K562 (cell line): ENCODE data around the gene PPAN. TPM values are rescaled to one million over a fixed set of nuclear protein-coding genes. Genes with fewer than 3 reads are reported as not detected.

ENCODE experiments used
- BCOR ChIP-seq: fragments of 450-650 bp; IDR thresholded peaks from 2 replicates; pipeline ENCODE4 v1.6.1; 2016
- CEBPG ChIP-seq, 3 experiments: fragments of 200-800 bp in 1 of 3; sonication (Bioruptor generic) in 1 of 3; sonication (generic) in 1 of 3; formaldehyde crosslinking in 1 of 3; IDR thresholded peaks in 2 of 3; conservative IDR thresholded peaks in 1 of 3; 2 replicates each; pipeline versions ENCODE4 v1.6.1 to v1.8.0; 2016 to 2022; ENCODE audit warnings: missing compliant biosample characterization in 2 of 3, missing genetic modification characterization in 2 of 3, mild to moderate bottlenecking in 1 of 3, missing genetic modification reagents in 1 of 3
- ETS2 ChIP-seq: IDR thresholded peaks from 2 replicates; pipeline ENCODE4 v1.6.1; 2016; ENCODE audit warnings: borderline replicate concordance, missing genetic modification characterization, mild to moderate bottlenecking, moderate library complexity, missing compliant biosample characterization; ENCODE audit not compliant: poor library complexity, severe bottlenecking
- GTF2A2 ChIP-seq: IDR thresholded peaks from 2 replicates; pipeline ENCODE4 v1.6.1; 2016; ENCODE audit warnings: mild to moderate bottlenecking, missing genetic modification characterization, missing compliant biosample characterization
- IFI16 ChIP-seq: fragments of 250-450 bp; sonication (Bioruptor Pico); IDR thresholded peaks from 2 replicates; pipeline ENCODE4 v2.1.2; 2022; ENCODE audit warnings: mild to moderate bottlenecking, inconsistent platforms
- MCM3 ChIP-seq: fragments of 450-650 bp; IDR thresholded peaks from 2 replicates; pipeline ENCODE4 v1.6.1; 2016
- MIER1 ChIP-seq: fragments of 450-650 bp; IDR thresholded peaks from 2 replicates; pipeline ENCODE4 v1.6.1; 2016; ENCODE audit warnings: antibody characterized with exemption, mild to moderate bottlenecking, low read depth
- NFIC ChIP-seq: fragments of 450-650 bp; IDR thresholded peaks from 2 replicates; pipeline ENCODE4 v1.6.1; 2017; ENCODE audit warnings: mild to moderate bottlenecking, inconsistent platforms
- PRPF4 ChIP-seq: fragments of 200-400 bp; formaldehyde crosslinking; IDR thresholded peaks from one replicate; pipeline ENCODE4 v1.6.1; 2017; ENCODE audit warnings: low read length, low read depth, mild to moderate bottlenecking; ENCODE audit not compliant: insufficient read depth, poor library complexity, severe bottlenecking
- RFX1 ChIP-seq: fragments of 450-650 bp; IDR thresholded peaks from 2 replicates; pipeline ENCODE4 v1.6.1; 2016; ENCODE audit warnings: mild to moderate bottlenecking, moderate library complexity
- SRF ChIP-seq, 2 experiments: fragments of 250-450, 450-650 bp in 1 of 2; sonication (Bioruptor Pico) in 1 of 2; sonication (generic) in 1 of 2; formaldehyde crosslinking; IDR thresholded peaks; 2 replicates each; pipeline versions ENCODE4 v1.5.0 to v1.5.1; 2020 to 2022; ENCODE audit warnings: mild to moderate bottlenecking in 1 of 2, missing genetic modification reagents in 1 of 2
- TAF7 ChIP-seq: fragments of 450-650 bp; IDR thresholded peaks from 2 replicates; pipeline ENCODE4 v1.6.1; 2016; ENCODE audit warnings: missing genetic modification characterization, missing compliant biosample characterization
- ZNF12 ChIP-seq: sonication (generic); formaldehyde crosslinking; IDR thresholded peaks from 2 replicates; pipeline ENCODE4 v1.4.0; 2020; ENCODE audit warnings: mild to moderate bottlenecking, missing genetic modification reagents
- ZNF133 ChIP-seq: fragments of 250-450 bp; sonication (Bioruptor Pico); IDR thresholded peaks from 2 replicates; pipeline ENCODE4 v1.4.0; 2020; ENCODE audit warnings: mild to moderate bottlenecking
- ZNF175 ChIP-seq: fragments of 200-800 bp; sonication (Bioruptor generic); IDR thresholded peaks from 2 replicates; pipeline ENCODE4 v1.6.1; 2016; ENCODE audit warnings: low read depth, mild to moderate bottlenecking, missing genetic modification characterization, missing compliant biosample characterization
- ZNF354B ChIP-seq: fragments of 250-450 bp; sonication (Bioruptor Pico); IDR thresholded peaks from 2 replicates; pipeline ENCODE4 v1.4.0; 2020
- polyA plus RNA-seq, 8 experiments: library from polyadenylated mRNA; depleted of rRNA in 4 of 8; stranded (reverse) in 5 of 8; unstranded in 3 of 8; fragments of >200 nt; fragmentation: Nextera tagmentation in 2 of 8; fragmentation: Illumina TruSeq in 1 of 8; extraction: Ambion mirVana in 2 of 8; extraction: Trizol in 1 of 8; gene quantifications; 2 replicates each; pipeline versions ENCODE4 v1.2.1 to v1.2.3, GENCODE V29; 2011 to 2014; ENCODE audit warnings: inconsistent platforms in 1 of 8, missing spikeins in 1 of 8
- total RNA-seq, 7 experiments: library from RNA; depleted of rRNA in 6 of 7; stranded (reverse); fragments of >200 nt in 6 of 7; fragmentation: Illumina TruSeq in 2 of 7; extraction: Trizol in 2 of 7; gene quantifications; 2 replicates each; pipeline versions ENCODE4 v1.2.1 to v1.2.3, GENCODE V29; 2011 to 2021; ENCODE audit warnings: low replicate concordance in 1 of 7
- TF ChIP-seq, protein P1 (sequence below): sonication (generic); formaldehyde crosslinking; IDR thresholded peaks from 2 replicates; pipeline ENCODE4 v1.8.0; 2022; ENCODE audit warnings: mild to moderate bottlenecking, low read depth, missing genetic modification reagents
- TF ChIP-seq, protein P2 (sequence below): fragments of 250-450 bp; sonication (Bioruptor Pico); IDR thresholded peaks from 2 replicates; pipeline ENCODE4 v1.4.0; 2020; ENCODE audit warnings: borderline replicate concordance
- TF ChIP-seq, protein P3 (sequence below): fragments of 450-650 bp; IDR thresholded peaks from 2 replicates; pipeline ENCODE4 v1.6.1; 2018; ENCODE audit not compliant: partially characterized antibody

The PPAN gene
- total and polyA plus RNA-seq, 9 of the 15 experiments (the other 6 are each of a cell fraction or from before 2014, with no cell fraction given), result 2.2 to 129 (median 59.1) TPM

DNA sequence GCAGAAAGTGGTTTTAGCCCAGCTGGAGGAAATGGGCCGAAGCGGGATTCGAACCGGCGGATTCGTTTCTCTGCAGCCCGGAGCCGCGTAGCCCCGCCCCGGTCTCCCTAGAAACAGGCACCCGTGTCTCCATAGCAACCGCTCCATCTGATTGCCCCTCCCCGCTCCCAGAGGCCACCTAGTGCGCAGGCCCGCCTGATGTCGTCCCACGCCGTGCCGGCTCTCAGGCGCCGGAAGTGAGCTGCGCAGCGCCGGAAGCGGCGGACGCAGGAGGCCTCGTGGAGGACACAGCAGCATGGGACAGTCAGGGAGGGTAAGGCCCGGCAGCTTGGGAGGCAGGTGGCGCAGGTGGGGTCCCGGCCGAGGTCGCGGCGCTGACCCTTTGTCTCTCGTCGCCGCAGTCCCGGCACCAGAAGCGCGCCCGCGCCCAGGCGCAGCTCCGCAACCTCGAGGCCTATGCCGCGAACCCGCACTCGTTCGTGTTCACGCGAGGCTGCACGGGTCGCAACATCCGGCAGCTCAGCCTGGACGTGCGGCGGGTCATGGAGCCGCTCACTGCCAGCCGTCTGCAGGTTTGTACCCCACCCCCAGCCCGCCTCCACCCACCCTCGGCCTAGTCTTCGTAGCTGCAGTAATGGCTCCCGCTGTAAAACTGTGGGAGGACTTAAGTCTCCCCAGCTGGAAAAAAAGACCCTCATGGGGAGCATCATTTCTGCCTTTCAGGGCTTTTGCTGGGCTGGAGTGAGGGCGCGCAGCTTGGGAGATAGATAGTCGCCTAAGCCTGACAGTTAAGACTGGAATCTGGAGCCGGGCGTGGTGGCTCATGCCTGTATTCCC, at the start of gene PPAN (continued):
- TF ChIP-seq, protein P1, sequence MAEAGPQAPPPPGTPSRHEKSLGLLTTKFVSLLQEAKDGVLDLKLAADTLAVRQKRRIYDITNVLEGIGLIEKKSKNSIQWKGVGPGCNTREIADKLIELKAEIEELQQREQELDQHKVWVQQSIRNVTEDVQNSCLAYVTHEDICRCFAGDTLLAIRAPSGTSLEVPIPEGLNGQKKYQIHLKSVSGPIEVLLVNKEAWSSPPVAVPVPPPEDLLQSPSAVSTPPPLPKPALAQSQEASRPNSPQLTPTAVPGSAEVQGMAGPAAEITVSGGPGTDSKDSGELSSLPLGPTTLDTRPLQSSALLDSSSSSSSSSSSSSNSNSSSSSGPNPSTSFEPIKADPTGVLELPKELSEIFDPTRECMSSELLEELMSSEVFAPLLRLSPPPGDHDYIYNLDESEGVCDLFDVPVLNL (CRISPR knock-in tag), result no peak
- TF ChIP-seq TAF7, result 0 out of 2 replicates have a peak, but pooled peaks have one; percentile 16
- no peak for TF ChIP-seq MIER1
- no peak for TF ChIP-seq BCOR
- TF ChIP-seq ZNF133, result no peak
- TF ChIP-seq ETS2 (tag), result no peak
- TF ChIP-seq MCM3, result no peak
- TF ChIP-seq SRF (CRISPR knock-in tag; IDR thresholded peaks at IDR 0.05), result no peak
- no peak for TF ChIP-seq ZNF175 (CRISPR knock-in tag)
- TF ChIP-seq GTF2A2 (tag), result no peak
- no peak for TF ChIP-seq NFIC
- no peak for TF ChIP-seq ZNF354B (CRISPR knock-in tag)
- TF ChIP-seq RFX1, result peak; percentile 100
- no peak for TF ChIP-seq CEBPG (CRISPR knock-in tag; IDR thresholded peaks at IDR 0.05)
- no peak for TF ChIP-seq CEBPG (tag; conservative IDR thresholded peaks at IDR 0.05 in 1 of 2, IDR thresholded peaks at IDR 0.05 in 1 of 2)
- TF ChIP-seq, protein P2, sequence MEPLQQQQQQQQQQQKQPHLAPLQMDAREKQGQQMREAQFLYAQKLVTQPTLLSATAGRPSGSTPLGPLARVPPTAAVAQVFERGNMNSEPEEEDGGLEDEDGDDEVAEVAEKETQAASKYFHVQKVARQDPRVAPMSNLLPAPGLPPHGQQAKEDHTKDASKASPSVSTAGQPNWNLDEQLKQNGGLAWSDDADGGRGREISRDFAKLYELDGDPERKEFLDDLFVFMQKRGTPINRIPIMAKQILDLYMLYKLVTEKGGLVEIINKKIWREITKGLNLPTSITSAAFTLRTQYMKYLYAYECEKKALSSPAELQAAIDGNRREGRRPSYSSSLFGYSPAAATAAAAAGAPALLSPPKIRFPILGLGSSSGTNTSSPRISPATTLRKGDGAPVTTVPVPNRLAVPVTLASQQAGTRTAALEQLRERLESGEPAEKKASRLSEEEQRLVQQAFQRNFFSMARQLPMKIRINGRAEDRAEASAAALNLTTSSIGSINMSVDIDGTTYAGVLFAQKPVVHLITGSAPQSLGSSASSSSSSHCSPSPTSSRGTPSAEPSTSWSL (CRISPR knock-in tag), result no peak
- TF ChIP-seq, protein P3, sequence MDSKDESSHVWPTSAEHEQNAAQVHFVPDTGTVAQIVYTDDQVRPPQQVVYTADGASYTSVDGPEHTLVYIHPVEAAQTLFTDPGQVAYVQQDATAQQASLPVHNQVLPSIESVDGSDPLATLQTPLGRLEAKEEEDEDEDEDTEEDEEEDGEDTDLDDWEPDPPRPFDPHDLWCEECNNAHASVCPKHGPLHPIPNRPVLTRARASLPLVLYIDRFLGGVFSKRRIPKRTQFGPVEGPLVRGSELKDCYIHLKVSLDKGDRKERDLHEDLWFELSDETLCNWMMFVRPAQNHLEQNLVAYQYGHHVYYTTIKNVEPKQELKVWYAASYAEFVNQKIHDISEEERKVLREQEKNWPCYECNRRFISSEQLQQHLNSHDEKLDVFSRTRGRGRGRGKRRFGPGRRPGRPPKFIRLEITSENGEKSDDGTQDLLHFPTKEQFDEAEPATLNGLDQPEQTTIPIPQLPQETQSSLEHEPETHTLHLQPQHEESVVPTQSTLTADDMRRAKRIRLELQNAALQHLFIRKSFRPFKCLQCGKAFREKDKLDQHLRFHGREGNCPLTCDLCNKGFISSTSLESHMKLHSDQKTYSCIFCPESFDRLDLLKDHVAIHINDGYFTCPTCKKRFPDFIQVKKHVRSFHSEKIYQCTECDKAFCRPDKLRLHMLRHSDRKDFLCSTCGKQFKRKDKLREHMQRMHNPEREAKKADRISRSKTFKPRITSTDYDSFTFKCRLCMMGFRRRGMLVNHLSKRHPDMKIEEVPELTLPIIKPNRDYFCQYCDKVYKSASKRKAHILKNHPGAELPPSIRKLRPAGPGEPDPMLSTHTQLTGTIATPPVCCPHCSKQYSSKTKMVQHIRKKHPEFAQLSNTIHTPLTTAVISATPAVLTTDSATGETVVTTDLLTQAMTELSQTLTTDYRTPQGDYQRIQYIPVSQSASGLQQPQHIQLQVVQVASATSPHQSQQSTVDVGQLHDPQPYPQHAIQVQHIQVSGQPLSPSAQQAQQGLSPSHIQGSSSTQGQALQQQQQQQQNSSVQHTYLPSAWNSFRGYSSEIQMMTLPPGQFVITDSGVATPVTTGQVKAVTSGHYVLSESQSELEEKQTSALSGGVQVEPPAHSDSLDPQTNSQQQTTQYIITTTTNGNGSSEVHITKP, result no peak
- TF ChIP-seq IFI16 (CRISPR knock-in tag), result no peak
- peak; percentile 69 for TF ChIP-seq PRPF4
- TF ChIP-seq ZNF12 (CRISPR knock-in tag), result no peak
